SU-DHL-6 (cell line): ENCODE data around the gene ZNF175.

Experiments used
- H2AFZ ChIP-seq: fragments of 200-600 bp; sonication (generic); 2 replicates; pipeline ENCODE4 v1.6.1; 2014; ENCODE audit warnings: low read depth, mild to moderate bottlenecking, moderate library complexity, mixed read lengths, antibody characterized with exemption, low read length; ENCODE audit not compliant: severe bottlenecking
- H3F3A ChIP-seq: fragments of 200-600 bp; shearing (Covaris generic); 2 replicates; pipeline ENCODE4 v1.6.0; 2016; ENCODE audit warnings: antibody characterized with exemption, mild to moderate bottlenecking; ENCODE audit not compliant: insufficient read depth
- H3K27ac ChIP-seq: fragments of 200-600 bp; sonication (generic); 2 replicates; pipeline ENCODE4 v1.5.1; 2016; ENCODE audit warnings: low read depth, mild to moderate bottlenecking, low read length, moderate library complexity, mixed read lengths
- H3K27me3 ChIP-seq: fragments of 200-600 bp; sonication (generic), shearing (Covaris generic); 2 replicates; pipeline ENCODE4 v1.6.0; 2014; ENCODE audit warnings: mild to moderate bottlenecking, low read length
- H3K36me3 ChIP-seq: fragments of 200-600 bp; sonication (generic); 2 replicates; pipeline ENCODE4 v1.6.1; 2014; ENCODE audit warnings: mild to moderate bottlenecking, low read length, mixed read lengths
- H3K4me2 ChIP-seq: fragments of 300-600, 200-600 bp; shearing (Covaris generic), sonication (generic); 2 replicates; pipeline ENCODE4 v1.6.0; 2014; ENCODE audit warnings: low read length, low read depth, mild to moderate bottlenecking; ENCODE audit not compliant: poor library complexity, severe bottlenecking
- H3K4me3 ChIP-seq: fragments of 200-600 bp; sonication (generic); 2 replicates; pipeline ENCODE4 v1.5.1; 2014; ENCODE audit warnings: antibody characterized with exemption, low read length, mild to moderate bottlenecking, mixed read lengths; ENCODE audit not compliant: insufficient read depth, poor library complexity, severe bottlenecking
- H3K79me2 ChIP-seq: fragments of 200-600 bp; sonication (generic); 2 replicates; pipeline ENCODE4 v1.6.1; 2014; ENCODE audit warnings: mild to moderate bottlenecking, low read length, moderate library complexity; ENCODE audit not compliant: insufficient read depth
- H3K9ac ChIP-seq: fragments of 200-600 bp; sonication (generic); 2 replicates; pipeline ENCODE4 v1.7.0; 2014; ENCODE audit warnings: mild to moderate bottlenecking, low read length
- H3K9me2 ChIP-seq: fragments of 200-600 bp; sonication (generic); replicated peaks from 2 replicates; pipeline ENCODE4 v1.6.1; 2014; ENCODE audit warnings: low read length; ENCODE audit not compliant: insufficient read depth
- H3K9me3 ChIP-seq: fragments of 200-600 bp; sonication (generic); 2 replicates; pipeline ENCODE4 v1.6.1; 2014; ENCODE audit warnings: low read length, mixed read lengths; ENCODE audit not compliant: insufficient read depth
- H4K20me1 ChIP-seq: fragments of 200-600 bp; sonication (generic); 2 replicates; pipeline ENCODE4 v1.6.1; 2014; ENCODE audit warnings: low read depth, mild to moderate bottlenecking, antibody characterized with exemption, low read length, moderate library complexity, mixed read lengths
- CTCF ChIP-seq: fragments of 200-600 bp; sonication (generic); IDR thresholded peaks from one replicate; pipeline ENCODE4 v1.5.1; 2017; ENCODE audit warnings: antibody characterized with exemption, mild to moderate bottlenecking, low read length, moderate library complexity; ENCODE audit not compliant: insufficient read depth, poor library complexity, severe bottlenecking
- EZH2phosphoT487 ChIP-seq: fragments of 200-600 bp; sonication (generic), shearing (Covaris generic); conservative IDR thresholded peaks from 2 replicates; pipeline ENCODE4 v1.6.1; 2018; ENCODE audit warnings: mild to moderate bottlenecking, antibody characterized with exemption, low read length, moderate library complexity, mixed read lengths

Gene ZNF175

GRCh38 chr19:51610576-51610975, 39.5 kb downstream of the ZNF175 start:
- Histone ChIP-seq H3K9me2 (no peaks in the 10 kb centered on the region), H4K20me1 (no peaks in the 10 kb centered on the region), H3K9me3 (no peaks in the 10 kb centered on the region), H3K27me3 (no peaks in the 10 kb centered on the region), H2AFZ (no peak overlapping the region), H3K4me2 (no peak overlapping the region), H3K4me3 (no peak overlapping the region), H3F3A (peaks cover 6% of the 10 kb centered on the region), H3K79me2 (no peaks in the 10 kb centered on the region), H3K36me3 (no peaks in the 10 kb centered on the region), H3K9ac (no peak overlapping the region), H3K27ac (no peak overlapping the region)
- TF ChIP-seq EZH2phosphoT487 (no peak), CTCF (no peak)

GRCh38 chr19:51614789-51615188, 43.7 kb downstream of the ZNF175 start:
- no peak overlapping the region for H3K27ac ChIP-seq
- no peak overlapping the region for H3K4me2 ChIP-seq
- no peaks in the 10 kb centered on the region for H3F3A ChIP-seq
- H3K4me3 ChIP-seq, result no peak overlapping the region
- H3K9me3 ChIP-seq, result no peaks in the 10 kb centered on the region
- no peaks in the 10 kb centered on the region for H3K79me2 ChIP-seq
- no peak overlapping the region for H3K9ac ChIP-seq
- H3K9me2 ChIP-seq, result no peaks in the 10 kb centered on the region
- no peaks in the 10 kb centered on the region for H3K36me3 ChIP-seq
- no peaks in the 10 kb centered on the region for H3K27me3 ChIP-seq
- H4K20me1 ChIP-seq, result no peaks in the 10 kb centered on the region
- no peak overlapping the region for H2AFZ ChIP-seq
- TF ChIP-seq CTCF, result no peak

DNA sequence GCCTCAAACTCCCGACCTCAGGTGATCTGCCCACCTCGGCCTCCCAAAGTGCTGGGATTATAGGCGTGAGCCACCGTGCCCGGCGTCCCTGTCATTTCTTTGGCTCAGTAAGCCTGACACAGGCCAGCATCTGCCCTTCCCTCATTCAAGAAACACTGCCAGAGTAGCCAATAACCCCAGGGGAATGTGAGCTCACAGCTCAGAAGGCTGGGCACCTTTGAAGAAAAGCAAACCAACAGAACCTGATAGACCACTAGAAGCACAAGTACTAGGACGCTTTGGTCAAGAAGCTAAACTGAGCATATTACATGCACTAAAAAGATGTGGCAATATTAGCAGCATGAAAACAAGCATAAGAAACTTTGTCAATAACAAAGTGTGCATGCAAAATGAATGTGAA, 44.9 kb downstream of the ZNF175 start:
- Histone ChIP-seq H3K9me2 (no peaks in the 10 kb centered on the region), H4K20me1 (no peaks in the 10 kb centered on the region), H3F3A (no peaks in the 10 kb centered on the region), H3K79me2 (no peaks in the 10 kb centered on the region), H3K4me3 (no peak overlapping the region), H3K36me3 (no peaks in the 10 kb centered on the region), H3K9ac (no peak overlapping the region), H2AFZ (no peak overlapping the region), H3K27me3 (no peaks in the 10 kb centered on the region), H3K27ac (no peak overlapping the region), H3K4me2 (no peak overlapping the region), H3K9me3 (no peaks in the 10 kb centered on the region)
- TF ChIP-seq EZH2phosphoT487, result no peak
- no peak for TF ChIP-seq CTCF

- Histone ChIP-seq H3K9me3 (no peaks in the 10 kb centered on the region), H3K4me2 (no peak overlapping the region), H3K9ac (no peak overlapping the region), H3K36me3 (no peaks in the 10 kb centered on the region), H2AFZ (no peak overlapping the region), H4K20me1 (no peaks in the 10 kb centered on the region), H3K27ac (no peak overlapping the region), H3F3A (peaks cover 6% of the 10 kb centered on the region; the same call in 1 of the 2 replicates), H3K79me2 (no peaks in the 10 kb centered on the region), H3K4me3 (no peak overlapping the region), H3K27me3 (no peaks in the 10 kb centered on the region), H3K9me2 (no peaks in the 10 kb centered on the region)
- TF ChIP-seq EZH2phosphoT487 (no peak), CTCF (no peak)
Measured at GRCh38 chr19:51621178-51621577, 50.1 kb downstream of the ZNF175 start.
